B cell (primary cell): ENCODE data around the gene CASP9. TPM values are rescaled to one million over a fixed set of nuclear protein-coding genes. Genes with fewer than 3 reads are reported as not detected.

ENCODE experiments used
- ATAC-seq: fragments of 200-7000 bp; cut with Tn5 transposase; one replicate; pipeline ENCODE4 v1.10.0; 2021; ENCODE audit warnings: low read depth, mild to moderate bottlenecking, moderate number of reproducible peaks, moderate library complexity
- CTCF ChIA-PET: fragments of 350-600 bp; sonication (Branson Sonifier 250); formaldehyde crosslinking; loops from one replicate; lab custom pipeline; 2021; ENCODE audit warnings: antibody characterized with exemption, inconsistent platforms; lab: Charles Lee
- POLR2A ChIA-PET: fragments of 350-600 bp; sonication (Branson Sonifier 250); formaldehyde crosslinking; loops from one replicate; lab custom pipeline; 2021; ENCODE audit warnings: antibody characterized with exemption; lab: Charles Lee
- DNase-seq: peaks from one replicate; pipeline ENCODE4 v3.0.0; 2013
- H2AFZ ChIP-seq: 2 replicates; pipeline ENCODE4 v1.6.1; 2012; ENCODE audit warnings: mild to moderate bottlenecking, low read depth, low read length; ENCODE audit not compliant: insufficient read depth, poor library complexity, severe bottlenecking
- H3K27ac ChIP-seq, 2 donors: 1 replicate in 1 of 2; 2 replicates in 1 of 2; pipeline ENCODE4 v1.5.1; 2012 to 2013; ENCODE audit warnings: low read length in 2 of 2, mild to moderate bottlenecking in 2 of 2, moderate library complexity in 1 of 2
- H3K27me3 ChIP-seq, 4 experiments: fragments of 200-600 bp in 1 of 4; sonication (generic) in 1 of 4; replicated peaks in 1 of 4; 1 replicate in 2 of 4; 2 replicates in 2 of 4; pipeline versions ENCODE4 v1.6.1 to v1.7.0; 2013 to 2016; ENCODE audit warnings: low read length in 3 of 4, mild to moderate bottlenecking in 2 of 4, mixed read lengths in 1 of 4, moderate library complexity in 1 of 4; ENCODE audit not compliant: insufficient read depth in 4 of 4, control insufficient read depth in 3 of 4; ENCODE audit errors: control extremely low read depth in 1 of 4
- H3K36me3 ChIP-seq, 2 experiments: replicated peaks in 1 of 2; 1 replicate in 1 of 2; 2 replicates in 1 of 2; pipeline versions ENCODE4 v1.6.1 to v1.7.1; 2013; ENCODE audit warnings: low read length in 1 of 2; ENCODE audit not compliant: insufficient read depth in 2 of 2, control insufficient read depth in 1 of 2; ENCODE audit errors: control extremely low read depth in 1 of 2, extremely low read depth in 1 of 2
- H3K4me1 ChIP-seq, 2 donors: fragments of 200-600 bp in 1 of 2; sonication (generic) in 1 of 2; 1 replicate in 1 of 2; 2 replicates in 1 of 2; pipeline versions ENCODE4 v1.5.1 to v1.6.1; 2013 to 2017; ENCODE audit warnings: low read length in 2 of 2; ENCODE audit not compliant: control insufficient read depth in 2 of 2, insufficient read depth in 2 of 2
- H3K4me2 ChIP-seq: replicated peaks from 2 replicates; pipeline ENCODE3; 2012; ENCODE audit warnings: mild to moderate bottlenecking, low read depth, low read length; ENCODE audit not compliant: poor library complexity, severe bottlenecking
- H3K4me3 ChIP-seq, 5 experiments: fragments of 200-600 bp in 1 of 5; sonication (generic) in 1 of 5; 1 replicate in 3 of 5; 2 replicates in 2 of 5; pipeline versions ENCODE4 v1.5.1 to v1.7.0; 2011 to 2016; ENCODE audit warnings: low read length in 4 of 5, mild to moderate bottlenecking in 4 of 5, low read depth in 2 of 5, control low read depth in 1 of 5, moderate library complexity in 1 of 5; ENCODE audit not compliant: insufficient read depth in 1 of 5; ENCODE audit errors: control extremely low read depth in 1 of 5, extremely low read depth in 1 of 5
- H3K79me2 ChIP-seq: fragments of 200-600 bp; sonication (generic); one replicate; pipeline ENCODE4 v1.6.0; 2016; ENCODE audit warnings: low read length; ENCODE audit not compliant: control insufficient read depth, insufficient read depth
- H3K9ac ChIP-seq: fragments of 200-600 bp; sonication (generic); 2 replicates; pipeline ENCODE4 v1.6.1; 2017; ENCODE audit warnings: mild to moderate bottlenecking, low read length, moderate library complexity
- H3K9me3 ChIP-seq, 3 donors: one replicate each; pipeline versions ENCODE4 v1.6.1 to v1.7.1; 2013; ENCODE audit warnings: low read length in 2 of 3; ENCODE audit not compliant: control insufficient read depth in 2 of 3, insufficient read depth in 1 of 3; ENCODE audit errors: control extremely low read depth in 1 of 3
- H4K20me1 ChIP-seq: 2 replicates; pipeline ENCODE4 v1.6.0; 2012; ENCODE audit warnings: mild to moderate bottlenecking, low read length; ENCODE audit not compliant: insufficient read depth, control insufficient read depth, poor library complexity, severe bottlenecking
- H3K27ac Mint-ChIP-seq: one replicate; pipeline ENCODE4 v1.8.0; 2021; ENCODE audit warnings: mixed read lengths
- H3K27me3 Mint-ChIP-seq: one replicate; pipeline ENCODE4 v1.8.0; 2021; ENCODE audit warnings: mixed read lengths
- H3K4me1 Mint-ChIP-seq: one replicate; pipeline ENCODE4 v1.8.0; 2021; ENCODE audit warnings: mixed read lengths
- H3K4me3 Mint-ChIP-seq: one replicate; pipeline ENCODE4 v1.8.0; 2021; ENCODE audit warnings: mixed read lengths
- H3K9me3 Mint-ChIP-seq: one replicate; pipeline ENCODE4 v1.8.0; 2022; ENCODE audit warnings: mixed read lengths; ENCODE audit not compliant: insufficient read depth
- CTCF ChIP-seq: fragments of 200-600 bp; IDR thresholded peaks from one replicate; pipeline ENCODE4 v1.8.0; 2022; ENCODE audit warnings: antibody characterized with exemption, mild to moderate bottlenecking
- EZH2 ChIP-seq: IDR thresholded peaks from 2 replicates; pipeline ENCODE4 v1.6.1; 2012; ENCODE audit warnings: borderline replicate concordance, low read depth, mild to moderate bottlenecking, moderate library complexity, low read length; ENCODE audit not compliant: insufficient read depth, poor library complexity, severe bottlenecking
- WGBS: methylation state at CpG from one replicate; pipeline ENCODE4 v1.1.5; 2013; ENCODE audit warnings: missing lambda C conversion rate; ENCODE audit not compliant: insufficient coverage; 5-methylcytosine and 5-hydroxymethylcytosine counted together
- intact Hi-C: fragments of 100-400 bp; cut with micrococcal nuclease; formaldehyde crosslinking; loops from one replicate; pipeline ENCODE4 v1.10.0; 2022
- polyA minus RNA-seq: library from RNA; depleted of rRNA, polyadenylated mRNA; stranded (reverse); fragments of >200 nt; gene quantifications from 2 replicates; pipeline ENCODE4 v1.2.3, GENCODE V29; 2012
- polyA plus RNA-seq: library from polyadenylated mRNA; depleted of rRNA; stranded (reverse); fragments of >200 nt; gene quantifications from 2 replicates; pipeline ENCODE4 v1.2.3, GENCODE V29; 2012
- total RNA-seq, 2 donors: library from RNA; stranded (reverse); fragments of 120-200 nt in 1 of 2; gene quantifications; 1 replicate in 1 of 2; 2 replicates in 1 of 2; pipeline versions ENCODE4 v1.2.3 to v1.2.4, GENCODE V29; 2013 to 2022

Gene CASP9
- total RNA-seq (22.9 and 23.6 TPM in 2 replicates), polyA plus RNA-seq (16.8 and 17.9 TPM in 2 replicates), polyA minus RNA-seq (11.7 and 20.0 TPM in 2 replicates)
- total RNA-seq (2013), result 12.3 TPM

GRCh38 chr1:15524021-15524282 is at the start of gene CASP9:
Gene CASP9, minus strand, starts transcription at chr1:15524215. Its CDS starts 15 bp downstream, at chr1:15524200.
- peak within 1 kb of the TSS; percentile 73 to 91 (median 84) for H3K4me3 ChIP-seq
- H3K4me1 ChIP-seq, result peaks cover 28 to 34% of the 10 kb centered on the region in 2 donors
- Mint-ChIP-seq H3K27me3 (no peaks in the 10 kb centered on the region), H3K4me3 (peak within 1 kb of the TSS; percentile 89), H3K27ac (peak within 1 kb of the TSS; percentile 99), H3K4me1 (peaks cover 55% of the 10 kb centered on the region), H3K9me3 (no peaks in the 10 kb centered on the region)
- H4K20me1 ChIP-seq, result peaks cover 6% of the 10 kb centered on the region
- intact Hi-C loops, result loop anchor here (2.0 to 10.0 kb wide), 6 partner anchors 117 to 1121 kb away; partner anchors contain the start of genes CPLANE2, EFHD2, NECAP2 and PLEKHM2
- peak within 1 kb of the TSS; percentile 99 for H3K27ac ChIP-seq
- H3K9ac ChIP-seq, result peak within 1 kb of the TSS; percentile 88
- POLR2A ChIA-PET, result interaction anchor here (0.6 to 1.3 kb wide), 4 partner anchors 9 to 324 kb away, joined by 3 to 5 read pairs (median 3); partner anchors contain the start of genes DDI2 and SPEN
- whole genome bisulfite sequencing, result under 1% methylated on average over 27 of the region's 27 CpGs
- peaks cover 66% of the 10 kb centered on the region for H3K79me2 ChIP-seq
- no peaks in the 10 kb centered on the region for H3K9me3 ChIP-seq
- no peak for ATAC-seq
- H3K27me3 ChIP-seq, result no peaks in the 10 kb centered on the region
- CTCF ChIA-PET, result no interaction called here
- no peak for DNase-seq
- peak within 1 kb of the TSS; percentile 85 for H2AFZ ChIP-seq
- TF ChIP-seq EZH2 (no peak), CTCF (no peak)
- no peaks in the 10 kb centered on the region for H3K36me3 ChIP-seq
- peak within 1 kb of the TSS; percentile 92 for H3K4me2 ChIP-seq

GRCh38 chr1:15573477-15573876 is 49.5 kb upstream of the CASP9 start:
- H3K79me2 ChIP-seq, result no peaks in the 10 kb centered on the region
- no peak overlapping the region for H3K4me2 ChIP-seq
- peaks cover 31 to 38% of the 10 kb centered on the region in 2 donors for H3K4me1 ChIP-seq
- peaks cover 38% of the 10 kb centered on the region for H3K4me1 Mint-ChIP-seq
- TF ChIP-seq EZH2 (no peak), CTCF (no peak)
- no peak overlapping the region for H2AFZ ChIP-seq
- peak overlapping the region in 1 of 2 donors; percentile 18 for H3K27ac ChIP-seq
- 100% methylated on average over 3 of the region's 9 CpGs for WGBS
- no peaks in the 10 kb centered on the region for H3K27me3 Mint-ChIP-seq
- intact Hi-C loops, result no loop called here
- ChIA-PET POLR2A (no interaction called here), CTCF (no interaction called here)
- H3K4me3 Mint-ChIP-seq, result no peak overlapping the region
- peaks cover 2 to 13% of the 10 kb centered on the region in 2 experiments for H3K36me3 ChIP-seq
- no peaks in the 10 kb centered on the region for H3K27me3 ChIP-seq
- no peaks in the 10 kb centered on the region for H3K9me3 ChIP-seq
- no peak overlapping the region for H3K4me3 ChIP-seq
- H4K20me1 ChIP-seq, result no peaks in the 10 kb centered on the region
- H3K27ac Mint-ChIP-seq, result peak overlapping the region; percentile 42
- DNase-seq (no peak), ATAC-seq (no peak)
- H3K9me3 Mint-ChIP-seq, result no peaks in the 10 kb centered on the region
- no peak overlapping the region for H3K9ac ChIP-seq
